ENCODE data around the gene TBC1D9B. TPM values are rescaled to one million over a fixed set of nuclear protein-coding genes. Genes with fewer than 3 reads are reported as not detected.
"Not testable (repeated sequence)": the region's sequence is repeated elsewhere in the genome, so short reads cannot be mapped to it uniquely, and the experiment has no call there.

TBC1D9B gene
- total RNA-seq, 1 donor = 72.2 TPM

DNA sequence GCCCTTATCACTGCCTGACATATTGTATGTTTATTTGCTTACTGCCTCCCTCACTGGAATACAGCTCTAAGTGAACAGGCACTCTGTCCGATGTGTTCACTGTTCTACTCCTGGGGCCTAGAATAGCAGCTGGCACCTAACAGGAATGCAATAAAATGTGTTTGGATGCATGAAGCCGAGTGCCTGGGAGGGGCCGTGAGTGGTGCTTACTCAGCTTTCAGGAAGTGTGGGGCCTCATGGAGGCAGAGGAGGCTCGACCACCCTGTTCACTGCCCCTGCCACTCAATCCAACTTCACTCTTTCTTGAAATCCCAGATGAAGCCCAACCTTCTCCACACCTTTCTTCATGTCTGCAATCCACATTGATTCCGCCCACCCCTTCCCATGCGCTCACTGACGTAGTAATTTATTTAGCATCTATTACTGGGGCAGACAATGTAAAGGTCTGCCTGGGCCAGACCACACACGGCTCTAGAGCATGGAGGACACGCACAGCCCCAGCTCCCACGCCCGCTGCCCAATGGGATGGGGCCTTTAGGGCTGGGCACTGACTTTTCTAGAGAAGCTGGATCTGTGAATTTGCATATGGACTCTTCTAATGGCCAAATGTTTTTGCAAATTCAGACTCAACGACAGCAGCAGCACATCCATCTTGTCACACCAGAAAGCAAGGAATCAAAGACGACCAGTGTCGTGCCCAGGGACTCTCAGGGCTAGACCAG, 21.3 kb downstream of the TBC1D9B start:
- no peak for DNase-seq (ENCODE audit: low read depth in 2 of 3, low spot score in 2 of 3)

DNA sequence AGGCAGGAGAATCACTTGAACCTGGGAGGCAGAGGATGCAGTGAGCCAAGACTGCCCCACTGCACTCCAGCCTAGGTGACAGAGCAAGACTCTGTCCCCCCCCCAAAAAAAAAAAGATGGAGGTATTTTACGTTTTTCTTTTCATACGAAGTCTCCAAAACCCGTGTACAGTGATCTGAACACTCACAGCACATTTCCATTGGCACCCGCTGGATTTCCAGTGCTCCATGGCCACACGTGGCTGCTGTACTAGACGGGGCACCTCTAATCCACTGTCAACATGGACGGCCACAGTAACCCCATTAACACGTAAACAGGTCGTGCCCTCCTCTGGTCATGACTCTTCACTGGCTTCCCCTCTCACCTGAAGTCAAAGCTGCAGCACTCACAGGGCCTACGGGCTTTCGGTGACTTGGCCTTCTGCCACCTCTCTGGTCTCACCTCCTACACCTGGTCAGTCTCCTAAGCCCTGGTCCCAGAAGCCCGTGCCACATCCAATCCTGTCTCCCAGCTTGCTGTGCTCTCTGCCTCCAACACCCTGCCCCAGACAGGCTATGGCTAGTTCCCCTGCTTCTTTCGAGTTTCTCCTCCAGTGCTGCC, 22.1 kb downstream of the TBC1D9B start:
- no peak for DNase-seq (ENCODE audit: low read depth in 2 of 3, low spot score in 2 of 3)

DNA sequence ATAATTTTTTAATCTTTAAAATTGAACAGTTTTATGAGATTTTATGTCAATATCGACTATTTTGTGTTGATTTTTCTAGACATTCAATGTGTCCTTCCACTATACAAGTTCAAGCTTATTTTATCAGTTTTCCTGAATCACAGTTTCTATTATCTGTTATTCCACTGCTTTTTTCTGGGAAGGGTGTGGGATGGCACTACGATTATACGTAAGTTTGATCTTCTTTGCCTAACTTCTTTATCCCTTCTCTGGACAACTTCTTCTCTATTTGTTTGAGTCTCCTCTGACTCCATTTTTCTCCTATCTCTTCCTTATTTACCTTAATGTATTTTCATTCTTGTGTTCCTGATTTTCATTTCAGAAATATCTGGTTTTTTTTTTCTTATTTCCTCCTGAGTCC, 24.5 kb downstream of the TBC1D9B start:
- DNase-seq (ENCODE audit: low read depth in 2 of 3, low spot score in 2 of 3) = no peak

DNA sequence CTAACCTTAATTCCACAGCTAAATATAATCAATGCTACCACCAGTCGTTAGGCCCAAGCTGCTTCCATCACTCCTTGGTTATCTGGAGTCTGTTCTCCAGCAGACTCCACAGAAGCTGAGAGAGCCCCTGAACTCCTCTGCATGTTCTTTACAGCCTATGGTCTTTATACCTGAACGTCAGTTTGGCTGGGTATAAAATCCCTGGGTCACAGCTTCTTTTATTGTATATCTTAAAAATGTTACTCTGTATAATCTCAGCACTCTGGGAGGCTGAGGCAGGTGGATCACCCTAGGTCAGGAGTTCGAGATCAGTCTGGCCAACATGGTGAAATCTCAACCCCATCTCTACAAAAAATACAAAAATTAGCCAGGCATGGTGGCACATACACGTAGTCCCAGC, 25.4 kb downstream of the TBC1D9B start:
- DNase-seq (ENCODE audit: low read depth in 2 of 3, low spot score in 2 of 3) = no peak

DNA sequence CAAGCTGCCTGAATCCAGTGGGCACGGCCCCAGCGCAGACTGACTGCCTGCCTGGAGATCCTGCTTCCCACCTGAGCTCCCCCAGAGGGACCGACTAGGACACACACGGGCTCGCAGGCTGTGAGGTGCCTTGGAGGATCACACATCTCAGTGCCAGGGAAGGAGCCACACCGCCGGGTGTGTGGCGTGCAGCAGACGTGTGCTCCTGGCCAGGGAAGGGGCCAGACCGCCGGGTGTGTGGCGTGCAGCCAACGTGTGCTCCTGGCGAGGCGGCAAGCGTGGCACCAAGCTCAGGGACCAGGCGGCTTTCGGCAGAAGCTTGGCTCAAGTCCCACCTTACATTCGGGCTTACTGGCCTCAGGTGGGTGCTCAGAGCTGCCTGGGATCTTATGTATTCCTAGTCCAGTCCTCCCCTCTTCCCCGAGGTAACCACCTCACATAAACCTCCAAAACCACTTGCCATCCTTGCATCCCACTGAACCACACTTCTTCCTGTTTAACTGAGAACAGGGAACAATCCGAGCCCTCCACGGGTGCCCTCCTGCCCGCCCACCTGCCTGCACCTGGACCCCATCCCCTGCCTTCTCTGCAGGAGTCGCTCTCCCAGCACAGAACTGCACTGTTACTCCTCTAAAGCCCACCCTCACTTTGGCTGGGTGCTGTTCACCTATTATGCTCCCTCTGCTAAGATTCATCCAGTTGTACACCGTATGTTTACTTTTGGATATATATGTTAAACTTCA, 26.7 kb downstream of the TBC1D9B start:
- no peak for DNase-seq (ENCODE audit: low read depth in 2 of 3, low spot score in 2 of 3)

DNA sequence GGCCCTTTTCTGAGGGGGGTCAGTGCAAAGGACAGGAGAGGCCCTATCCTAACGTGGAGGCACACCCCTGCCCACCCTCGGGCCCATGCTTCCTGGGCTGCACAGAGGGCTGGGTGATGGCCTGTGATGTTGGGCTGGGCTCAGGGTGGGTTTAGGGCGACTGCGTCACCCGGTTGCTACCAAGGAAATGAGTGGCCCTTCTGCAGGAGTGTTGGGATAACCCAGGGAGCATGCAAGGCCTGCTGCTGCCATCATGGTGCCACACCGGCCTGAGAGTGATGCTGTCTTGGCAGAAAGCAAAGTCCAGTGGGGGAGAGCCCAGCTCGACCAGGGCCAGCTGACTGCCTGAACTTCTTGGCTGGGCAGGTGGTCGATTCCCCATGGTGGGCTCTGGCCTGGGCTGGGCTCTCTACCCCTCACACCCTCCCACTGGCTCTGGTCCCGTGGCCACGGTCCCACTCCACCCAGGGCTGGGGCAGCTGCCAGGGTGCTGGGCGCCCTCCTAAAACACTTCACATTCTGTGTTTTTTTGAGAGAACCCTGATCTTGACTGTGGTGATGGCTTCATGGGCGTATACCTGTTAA, 27.5 kb downstream of the TBC1D9B start:
- DNase-seq (ENCODE audit: low read depth in 2 of 3, low spot score in 2 of 3) = no peak

DNA sequence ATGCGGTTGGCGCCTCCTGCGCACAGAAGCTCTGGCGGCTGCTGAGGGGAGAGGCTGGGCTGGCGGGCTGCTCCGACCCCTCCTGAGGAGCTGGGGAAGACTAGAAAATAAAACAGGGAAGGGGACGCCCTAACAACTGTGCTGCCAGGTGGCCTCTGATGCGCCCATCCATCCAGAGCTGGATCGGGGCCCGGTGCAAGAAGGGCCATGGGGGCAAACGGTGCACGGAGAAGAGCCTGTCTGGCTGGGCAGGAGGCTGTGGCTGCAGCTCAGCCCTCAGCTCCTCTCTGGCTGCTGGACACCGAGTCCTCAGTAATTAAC, 28.0 kb downstream of the TBC1D9B start:
- no peak for DNase-seq (ENCODE audit: low read depth in 2 of 3, low spot score in 2 of 3)

DNA sequence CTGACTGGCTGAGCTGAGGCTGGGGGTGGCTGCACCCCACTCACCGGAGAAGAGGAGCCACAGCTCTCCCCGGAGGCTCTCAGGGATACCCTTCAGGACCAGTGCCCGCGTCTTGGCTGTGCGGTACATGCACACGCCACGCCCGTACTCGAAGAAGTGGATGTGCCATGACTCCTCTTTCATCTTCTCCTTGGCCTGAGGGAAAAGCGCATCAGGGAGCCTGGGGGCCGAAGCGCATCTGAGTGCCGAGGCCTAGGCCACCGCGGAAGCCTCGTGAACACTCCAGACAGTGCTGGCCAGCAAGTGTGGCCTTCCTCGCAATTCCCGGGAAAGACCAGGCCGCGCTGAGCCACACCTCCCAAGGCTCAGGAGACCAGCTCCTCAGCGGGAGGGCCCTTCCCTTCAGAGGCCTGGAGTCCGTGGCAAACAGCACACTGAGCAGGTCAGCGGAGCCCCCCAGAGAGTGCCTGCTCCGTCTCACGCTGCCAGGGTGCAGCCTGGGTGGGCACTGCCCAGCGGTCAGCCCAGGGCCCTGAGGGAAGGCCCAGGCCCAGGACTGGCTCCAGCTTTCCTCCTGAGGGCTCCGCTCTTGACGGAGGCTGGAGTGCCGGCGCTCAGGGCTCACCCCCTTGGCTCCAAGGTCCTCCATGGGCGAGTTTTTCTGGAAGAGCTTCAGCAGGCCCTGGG, 28.6 kb downstream of the TBC1D9B start:
- DNase-seq (ENCODE audit: low read depth in 2 of 3, low spot score in 2 of 3) = no peak

DNA sequence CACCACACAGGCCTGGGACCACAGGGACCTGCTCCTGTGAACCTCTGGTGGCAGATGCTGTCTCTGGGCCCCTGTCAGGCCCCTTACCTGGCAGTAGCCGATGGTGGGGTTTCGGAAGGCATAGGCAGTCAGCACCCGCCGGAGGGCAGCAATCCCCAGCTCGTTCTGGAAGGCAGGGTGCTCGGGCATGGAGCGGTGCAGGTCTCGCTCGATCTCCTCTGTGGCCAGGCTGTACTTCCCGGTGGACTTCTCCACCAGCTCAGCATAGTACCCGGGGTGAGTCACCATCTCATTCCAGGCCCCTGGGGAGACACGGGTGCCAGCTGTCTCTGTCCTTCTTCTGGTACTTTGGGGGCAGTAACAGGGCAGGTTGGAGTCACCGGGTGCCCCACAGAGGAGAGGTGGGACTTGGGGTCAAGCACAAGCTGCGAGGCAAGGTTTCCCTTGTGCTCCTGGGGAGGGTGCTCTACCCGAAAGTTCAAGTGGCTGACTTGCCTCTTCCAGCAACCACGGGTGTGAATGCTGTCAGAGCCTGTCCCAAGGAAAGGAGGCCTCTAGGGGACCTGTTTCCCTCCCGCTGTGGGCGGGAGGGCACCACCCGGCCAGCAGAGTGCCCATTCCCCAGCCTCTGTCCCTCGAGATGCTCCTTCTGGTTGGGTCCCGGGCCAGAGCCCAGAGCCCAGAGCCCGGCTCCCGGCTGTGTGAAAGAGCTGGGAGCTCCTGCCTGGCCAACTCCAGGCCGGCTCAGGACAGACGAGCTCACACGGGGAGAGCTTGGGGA, 29.3 kb downstream of the TBC1D9B start:
- no peak for DNase-seq (ENCODE audit: low read depth in 2 of 3, low spot score in 2 of 3)

DNA sequence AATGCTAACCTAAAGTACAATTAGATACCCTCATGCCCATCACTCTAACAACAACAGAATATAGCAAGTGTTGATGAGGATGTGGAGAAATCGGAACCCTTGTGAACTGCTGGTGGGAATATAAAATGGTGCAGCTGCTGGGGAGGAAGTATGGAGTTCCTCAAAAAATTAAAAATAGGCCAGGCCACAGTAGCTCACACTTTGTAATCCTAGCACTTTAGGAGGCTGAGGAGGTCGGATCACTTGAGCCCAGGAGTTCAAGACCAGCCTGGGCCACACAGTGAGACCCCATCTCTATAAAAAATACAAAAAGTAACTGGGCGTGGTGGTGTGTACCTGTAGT, 31.1 kb downstream of the TBC1D9B start:
- DNase-seq (ENCODE audit: low read depth in 2 of 3, low spot score in 2 of 3) = no peak

DNA sequence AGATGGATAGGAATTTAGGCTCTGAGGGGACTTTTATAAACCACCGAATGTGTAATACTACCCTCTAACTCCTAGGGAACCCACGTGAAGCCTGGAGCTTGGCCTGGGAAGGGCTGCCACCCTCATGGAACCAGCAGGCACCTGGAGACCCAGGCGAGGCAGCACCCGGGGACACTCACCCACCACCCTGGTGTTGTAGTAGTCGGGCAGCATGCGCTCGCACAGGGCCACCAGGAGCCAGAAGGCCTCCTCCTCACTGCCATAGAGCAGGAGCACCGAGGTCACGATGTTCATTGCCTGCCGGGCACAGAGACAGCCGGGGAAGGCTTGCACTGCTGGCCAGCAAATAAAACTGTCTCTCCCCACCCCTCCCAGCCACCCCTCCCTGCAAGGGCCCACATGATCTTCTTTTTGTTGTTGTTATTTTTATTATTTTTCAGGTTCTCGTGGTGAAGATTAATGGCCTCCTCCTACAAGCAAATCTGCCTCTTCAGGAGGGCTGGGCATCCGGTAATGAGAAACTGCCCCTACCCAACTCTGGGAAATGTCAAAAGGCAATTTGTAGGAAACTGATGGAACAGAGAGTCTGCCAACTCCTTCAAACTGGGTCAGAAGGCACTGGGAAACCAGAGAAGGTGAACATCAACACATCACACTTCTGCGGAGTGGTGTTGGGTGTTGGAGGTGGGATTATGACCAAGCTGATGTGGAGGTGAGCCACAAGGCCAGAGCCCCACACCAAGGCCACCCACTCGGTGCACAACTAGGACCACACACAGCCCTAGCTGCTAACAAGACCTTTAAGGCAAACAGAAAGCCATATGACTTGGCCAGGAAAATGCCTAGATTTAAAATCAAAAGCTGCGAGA, 31.7 kb downstream of the TBC1D9B start:
- no peak for DNase-seq (ENCODE audit: low read depth in 2 of 3, low spot score in 2 of 3)

DNA sequence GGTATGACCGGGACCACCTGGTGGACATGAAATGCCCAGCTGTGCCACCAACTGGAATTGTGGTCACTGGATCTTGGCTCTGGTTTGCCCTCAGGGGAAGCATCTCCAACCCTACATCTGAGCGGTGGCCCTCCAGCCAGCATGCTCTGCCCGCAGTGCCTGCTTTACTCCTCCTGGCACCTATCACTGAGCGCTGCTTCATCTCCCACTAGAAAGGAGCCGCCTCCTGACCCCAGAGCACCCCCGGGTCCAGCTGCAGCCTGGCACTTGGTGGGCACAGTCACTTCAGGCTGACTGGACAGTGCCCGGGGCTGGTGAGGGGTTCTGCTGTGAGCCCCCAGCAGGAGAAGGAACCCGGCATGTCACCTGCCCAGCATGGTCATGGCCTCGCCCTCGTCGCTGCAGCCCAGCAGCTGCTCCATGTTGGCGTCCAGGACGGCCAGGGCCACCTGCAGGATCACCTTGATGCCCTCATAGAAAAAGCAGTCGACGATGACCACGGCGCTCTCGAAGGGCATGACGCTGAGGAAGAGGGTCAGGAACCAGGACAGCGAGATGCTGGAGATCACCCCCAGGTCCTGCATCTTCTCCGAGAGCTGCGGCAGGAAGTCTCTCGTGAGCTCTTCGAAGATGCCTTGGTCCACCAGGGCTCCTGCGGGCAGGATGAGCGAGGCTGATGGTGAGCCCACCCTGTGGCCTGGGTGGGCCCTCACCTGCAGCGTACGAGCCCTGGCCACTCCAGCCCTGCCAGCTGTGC, 33.0 kb downstream of the TBC1D9B start:
- no peak for DNase-seq (ENCODE audit: low read depth in 2 of 3, low spot score in 2 of 3)

DNA sequence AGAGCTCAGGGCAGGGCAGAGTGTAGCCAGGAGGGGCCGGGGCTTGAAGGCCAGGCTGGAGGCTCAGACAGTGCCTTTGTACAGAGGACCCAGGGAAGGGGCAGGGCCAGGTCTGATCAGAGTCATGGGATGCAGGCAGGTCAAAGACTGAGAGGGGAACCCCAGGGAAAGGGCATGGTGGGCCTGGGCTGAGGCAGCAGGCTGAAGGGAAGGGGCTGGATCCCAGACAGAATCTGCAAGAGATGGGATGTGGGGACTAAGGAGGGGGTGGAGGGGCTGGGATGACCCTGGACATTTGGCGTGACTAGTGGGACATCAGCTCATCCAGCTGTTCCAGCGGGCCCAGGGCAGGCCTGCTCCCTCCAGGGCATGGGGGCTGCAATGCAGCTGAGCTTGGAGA, 33.6 kb downstream of the TBC1D9B start:
- no peak for DNase-seq (ENCODE audit: low read depth in 2 of 3, low spot score in 2 of 3)

DNA sequence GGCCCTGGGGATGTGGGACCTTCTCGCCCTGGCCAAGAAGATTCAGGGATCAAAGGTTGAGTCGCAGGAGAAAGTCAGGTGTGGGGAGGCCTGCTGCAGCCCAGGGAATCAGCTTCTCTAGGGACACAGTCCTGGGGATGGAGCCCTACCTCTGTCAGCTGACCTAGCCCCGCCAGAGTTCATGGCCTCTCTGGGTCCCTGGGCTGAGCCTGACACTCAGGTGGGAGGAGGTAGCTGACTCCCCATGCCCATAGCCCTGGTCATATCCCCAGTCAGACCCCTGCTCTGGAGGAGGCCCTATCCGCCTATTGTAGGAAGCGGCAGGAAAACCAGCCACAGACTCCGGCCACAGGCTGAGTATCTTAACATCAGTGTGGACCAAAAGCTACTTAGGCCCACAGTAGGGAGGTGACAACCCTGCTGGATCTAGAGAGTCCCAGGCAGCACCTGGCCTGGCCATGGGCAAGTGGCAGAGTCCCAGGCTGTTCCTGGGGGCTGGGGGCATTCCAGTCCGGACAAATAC, 34.0 kb downstream of the TBC1D9B start:
- DNase-seq (ENCODE audit: low read depth in 2 of 3, low spot score in 2 of 3) = no peak

DNA sequence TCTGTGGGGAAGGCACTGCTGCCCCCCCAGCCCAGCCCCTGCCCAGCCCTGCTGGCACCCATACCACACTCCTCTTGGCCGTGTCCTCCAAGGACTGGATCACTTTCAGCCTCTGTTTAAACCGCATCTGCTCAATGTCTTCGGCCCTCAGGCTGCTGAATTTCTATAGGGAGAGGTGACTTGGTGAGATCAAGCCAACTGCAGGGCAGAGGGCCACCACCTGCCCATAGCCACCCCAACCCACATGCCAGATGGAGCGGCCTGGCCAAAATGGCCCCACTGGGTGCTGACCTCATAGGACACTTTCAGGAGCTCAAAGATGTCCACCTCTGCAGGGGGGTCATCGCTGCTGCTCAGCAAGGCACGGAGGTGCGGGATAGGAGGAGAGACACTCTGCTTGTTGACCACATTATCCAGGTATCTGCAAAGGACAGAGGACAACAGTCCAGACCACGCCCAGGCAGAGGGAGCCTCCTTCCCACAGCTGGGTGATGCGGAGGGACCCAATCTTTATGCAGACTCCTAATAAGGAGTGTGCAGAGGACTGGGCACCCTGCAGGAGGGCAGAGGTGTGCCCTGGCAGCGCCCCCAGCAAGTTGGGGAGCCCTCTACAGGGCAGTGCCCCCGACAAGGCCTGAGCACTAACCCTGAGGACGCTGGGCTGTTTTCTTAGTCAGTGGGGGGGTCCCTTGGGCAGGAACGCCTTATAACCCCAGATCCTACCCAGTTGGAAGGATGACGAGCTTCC, 34.7 kb downstream of the TBC1D9B start:
- DNase-seq (ENCODE audit: low read depth in 2 of 3, low spot score in 2 of 3) = no peak

DNA sequence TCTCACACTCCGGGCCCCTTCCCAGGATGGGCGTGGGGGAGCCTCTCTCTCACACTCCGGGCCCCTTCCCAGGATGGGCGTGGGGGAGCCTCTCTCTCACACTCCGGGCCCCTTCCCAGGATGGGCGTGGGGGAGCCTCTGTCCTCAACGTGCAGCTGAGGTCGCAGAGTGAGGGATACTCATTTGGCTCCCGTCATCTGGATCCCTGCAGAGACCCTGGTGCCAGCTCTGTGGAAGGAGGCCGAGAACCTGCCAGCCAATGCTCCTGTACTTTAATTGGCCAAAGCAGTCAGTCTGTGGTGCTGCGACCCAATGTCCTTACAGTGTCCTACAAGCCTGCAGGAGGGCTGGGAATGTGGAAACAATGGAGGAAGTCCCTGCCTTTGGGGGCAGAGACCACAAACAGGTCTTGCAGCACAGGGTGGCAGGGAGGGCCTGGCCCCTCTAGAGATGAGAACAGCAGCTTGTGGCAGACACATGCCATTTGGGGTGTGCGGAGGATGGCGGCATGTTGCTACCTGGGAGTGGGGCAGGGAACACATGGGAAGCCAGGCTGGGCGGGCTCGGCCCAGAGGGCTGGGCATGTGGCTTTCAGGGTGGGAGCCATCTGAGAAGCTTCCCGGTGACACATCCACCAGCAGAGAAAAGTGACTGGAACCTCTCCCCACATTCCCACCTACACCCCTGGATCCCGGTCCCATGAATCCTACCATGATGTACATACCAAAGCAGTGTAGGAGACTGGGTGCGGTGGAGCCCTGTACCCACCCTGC, 35.5 kb downstream of the TBC1D9B start:
- DNase-seq (ENCODE audit: low read depth in 2 of 3, low spot score in 2 of 3) = no peak

DNA sequence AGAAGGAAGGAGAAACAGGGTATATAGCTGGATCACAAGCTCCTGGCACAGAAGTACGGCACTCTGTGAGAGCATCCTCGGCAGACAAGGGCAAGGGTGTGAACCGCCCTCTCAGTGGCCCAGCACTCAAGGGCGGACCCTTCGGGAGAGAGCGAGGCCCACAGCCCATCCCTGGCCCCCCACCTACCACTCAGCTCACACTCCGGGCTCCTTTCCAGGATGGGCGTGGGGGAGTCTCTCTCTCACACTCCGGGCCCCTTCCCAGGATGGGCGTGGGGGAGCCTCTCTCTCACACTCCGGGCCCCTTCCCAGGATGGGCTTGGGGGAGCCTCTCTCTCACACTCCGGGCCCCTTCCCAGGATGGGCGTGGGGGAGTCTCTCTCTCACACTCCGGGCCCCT, 36.2 kb downstream of the TBC1D9B start:
- DNase-seq (ENCODE audit: low read depth in 2 of 3, low spot score in 2 of 3) = not testable (repeated sequence)
